Measurements from ENCODE around the gene MLST8. TPM values are rescaled to one million over a fixed set of nuclear protein-coding genes. Genes with fewer than 3 reads are reported as not detected.
"Not testable (repeated sequence)": the region's sequence is repeated elsewhere in the genome, so short reads cannot be mapped to it uniquely, and the experiment has no call there.

The MLST8 gene
- total RNA-seq, 3 donors from 2014 or later = 25.5 to 30.9 (median 29.8) TPM

- TF ChIP-seq CTCF (IDR thresholded peaks at IDR 0.05) = no peak
- ATAC-seq (no peak), DNase-seq (no peak)
- Histone ChIP-seq H3K36me3 (ENCODE audit: low read depth) (no peaks in the 10 kb centered on the region), H3K4me3 (no peak overlapping the region), H3K9me3 (no peaks in the 10 kb centered on the region), H3K4me1 (ENCODE audit: low read depth) (peaks cover 14% of the 10 kb centered on the region)
- intact Hi-C loops (cut with DNase I, micrococcal nuclease) = no loop called here
These were observed 8.2 kb upstream of the MLST8 start for GRCh38 chr16:2196981-2197511.

DNA sequence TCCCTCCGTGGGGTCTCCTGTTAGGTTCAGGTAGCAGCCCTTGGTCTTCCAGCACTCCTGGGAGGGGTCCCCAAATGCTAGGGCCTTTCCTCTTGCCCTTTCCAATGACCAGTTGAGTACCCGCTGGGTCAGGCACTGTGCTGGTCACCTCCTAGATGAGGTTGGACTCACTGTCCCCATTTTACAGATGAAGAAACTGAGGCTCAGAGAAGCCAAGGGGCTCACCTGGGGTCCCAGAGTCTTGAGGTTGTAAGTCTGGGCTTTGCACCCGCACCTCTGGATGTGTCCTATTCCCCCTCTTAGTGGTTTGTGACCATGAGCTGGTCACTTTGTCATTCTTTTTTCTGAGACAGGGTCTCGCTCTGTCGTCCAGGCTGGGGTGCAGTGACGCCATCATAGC is 7.5 kb upstream of the MLST8 start:
- DNase-seq (no peak), ATAC-seq (no peak)
- Histone ChIP-seq H3K36me3 (ENCODE audit: low read depth) (no peaks in the 10 kb centered on the region), H3K9me3 (no peaks in the 10 kb centered on the region), H3K4me3 (no peak overlapping the region), H3K4me1 (ENCODE audit: low read depth) (peaks cover 14% of the 10 kb centered on the region)
- intact Hi-C loops (cut with DNase I, micrococcal nuclease) = no loop called here
- no peak for TF ChIP-seq CTCF (IDR thresholded peaks at IDR 0.05)

- DNase-seq (no peak), ATAC-seq (no peak)
- peaks cover 14% of the 10 kb centered on the region for H3K4me1 ChIP-seq (ENCODE audit: low read depth)
- no peak overlapping the region for H3K4me3 ChIP-seq
- no peak for TF ChIP-seq CTCF (IDR thresholded peaks at IDR 0.05)
- H3K9me3 ChIP-seq = no peaks in the 10 kb centered on the region
- no peaks in the 10 kb centered on the region for H3K36me3 ChIP-seq (ENCODE audit: low read depth)
- intact Hi-C loops (cut with DNase I, micrococcal nuclease) = no loop called here
These were observed 7.0 kb upstream of the MLST8 start for GRCh38 chr16:2198283-2198682.

- intact Hi-C loops (cut with DNase I, micrococcal nuclease) = no loop called here
- no peaks in the 10 kb centered on the region for H3K36me3 ChIP-seq (ENCODE audit: low read depth)
These were observed 6.2 kb upstream of the MLST8 start for GRCh38 chr16:2199095-2199494.

GRCh38 chr16:2199621-2200139 is 5.6 kb upstream of the MLST8 start:
- Histone ChIP-seq H3K36me3 (ENCODE audit: low read depth) (no peaks in the 10 kb centered on the region), H3K9me3 (no peaks in the 10 kb centered on the region), H3K4me3 (no peak overlapping the region), H3K4me1 (ENCODE audit: low read depth) (peaks cover 15% of the 10 kb centered on the region)
- DNase-seq (no peak), ATAC-seq (no peak)
- intact Hi-C loops (cut with DNase I, micrococcal nuclease) = no loop called here
- no peak for TF ChIP-seq CTCF (IDR thresholded peaks at IDR 0.05)

More at GRCh38 chr16:2199095-2199494, 6.2 kb upstream of the MLST8 start:
- ATAC-seq (no peak), DNase-seq (no peak)
- H3K4me3 ChIP-seq = no peak overlapping the region
- TF ChIP-seq CTCF (IDR thresholded peaks at IDR 0.05) = no peak
- peaks cover 14% of the 10 kb centered on the region for H3K4me1 ChIP-seq (ENCODE audit: low read depth)
- H3K9me3 ChIP-seq = no peaks in the 10 kb centered on the region

DNA sequence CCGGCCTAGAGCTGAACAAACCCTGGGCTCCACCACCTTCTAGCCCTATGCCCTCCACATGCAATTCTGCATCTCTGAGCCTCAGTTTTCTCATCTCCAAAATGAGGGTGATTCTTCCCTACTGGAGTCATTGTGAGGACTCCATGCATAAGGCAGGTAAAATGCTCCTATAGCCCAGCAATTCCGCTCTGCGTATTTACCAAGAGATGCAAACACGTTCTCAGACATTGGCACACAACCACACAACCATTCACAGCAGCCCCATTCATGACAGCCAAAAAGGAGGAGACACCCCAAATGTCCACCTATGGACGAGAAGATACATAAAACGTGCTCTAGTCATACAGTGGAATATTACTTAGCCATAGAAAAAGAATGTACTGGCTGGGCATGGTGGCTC is 4.9 kb upstream of the MLST8 start:
- intact Hi-C loops (cut with DNase I, micrococcal nuclease) = no loop called here

GRCh38 chr16:2203119-2203688 is 2.0 kb upstream of the MLST8 start:
- H3K9me3 ChIP-seq; DNase-seq; ATAC-seq; H3K4me3 ChIP-seq; intact Hi-C loops (cut with DNase I, micrococcal nuclease); H3K36me3 ChIP-seq (ENCODE audit: low read depth): not testable (repeated sequence)
- peaks cover 13% of the 10 kb centered on the region for H3K4me1 ChIP-seq (ENCODE audit: low read depth)

More for the DNA sequence above, 4.9 kb upstream of the MLST8 start:
- Histone ChIP-seq H3K36me3 (ENCODE audit: low read depth) (no peaks in the 10 kb centered on the region), H3K4me3 (no peak overlapping the region), H3K4me1 (ENCODE audit: low read depth) (peaks cover 13% of the 10 kb centered on the region), H3K9me3 (no peaks in the 10 kb centered on the region)
- ATAC-seq (no peak), DNase-seq (no peak)
- TF ChIP-seq CTCF (IDR thresholded peaks at IDR 0.05) = no peak

All from mucosa of descending colon (tissue), 3 donors.